Ishikawa (cell line): Measurements from ENCODE around the gene AMMECR1L.

Experiments
- CEBPB ChIP-seq: IDR thresholded peaks from 2 replicates; pipeline ENCODE4 v1.6.1; 2012
- CREB1 ChIP-seq: IDR thresholded peaks from 2 replicates; pipeline ENCODE4 v1.6.1; 2012; ENCODE audit warnings: low read depth
- EGR1 ChIP-seq: IDR thresholded peaks from 2 replicates; pipeline ENCODE4 v1.6.1; 2012
- EP300 ChIP-seq: IDR thresholded peaks from 2 replicates; pipeline ENCODE4 v1.6.1; 2012; ENCODE audit warnings: borderline replicate concordance
- MAX ChIP-seq: IDR thresholded peaks from 2 replicates; pipeline ENCODE4 v1.6.1; 2012
- NFIC ChIP-seq: IDR thresholded peaks from 2 replicates; pipeline ENCODE4 v1.6.1; 2012
- RAD21 ChIP-seq: IDR thresholded peaks from 2 replicates; pipeline ENCODE4 v1.6.1; 2012; ENCODE audit warnings: low read depth
- REST ChIP-seq: IDR thresholded peaks from 2 replicates; pipeline ENCODE4 v1.6.1; 2012; ENCODE audit warnings: low read depth, mild to moderate bottlenecking
- TAF1 ChIP-seq: IDR thresholded peaks from 2 replicates; pipeline ENCODE4 v1.6.1; 2012; ENCODE audit warnings: low read depth, mild to moderate bottlenecking
- TCF12 ChIP-seq: IDR thresholded peaks from 2 replicates; pipeline ENCODE4 v1.6.1; 2012; ENCODE audit warnings: low read depth
- TEAD4 ChIP-seq: IDR thresholded peaks from 2 replicates; pipeline ENCODE4 v1.6.1; 2012
- USF1 ChIP-seq: IDR thresholded peaks from 2 replicates; pipeline ENCODE4 v1.6.1; 2012
- YY1 ChIP-seq: IDR thresholded peaks from 2 replicates; pipeline ENCODE4 v1.6.1; 2012; ENCODE audit warnings: low read depth

- TF ChIP-seq TEAD4 (no peak), TCF12 (no peak), REST (no peak), YY1 (no peak), CEBPB (no peak), CREB1 (no peak), MAX (no peak), RAD21 (no peak), USF1 (no peak), EP300 (no peak), TAF1 (no peak), EGR1 (no peak), NFIC (no peak)
Measured at GRCh38 chr2:127929449-127929848, 43.7 kb upstream of the AMMECR1L start.
